NT2/D1 (cell line): ENCODE measurements around the gene GSPT1.

Experiments
- DNase-seq: peaks from one replicate; pipeline ENCODE4 v3.0.0-alpha.2; 2011; ENCODE audit warnings: low read depth, low spot score
- H3K27me3 ChIP-seq: 2 replicates; pipeline ENCODE4 v1.6.0; 2011; ENCODE audit warnings: mild to moderate bottlenecking; ENCODE audit not compliant: insufficient read length, insufficient read depth
- H3K36me3 ChIP-seq: 2 replicates; pipeline ENCODE4 v1.6.1; 2011; ENCODE audit warnings: mild to moderate bottlenecking, low read length, mixed read lengths; ENCODE audit not compliant: insufficient read depth, insufficient read length
- H3K4me1 ChIP-seq: 2 replicates; pipeline ENCODE4 v1.5.1; 2011; ENCODE audit not compliant: insufficient read depth, insufficient read length
- H3K4me3 ChIP-seq: 2 replicates; pipeline ENCODE4 v1.5.1; 2011; ENCODE audit warnings: low read depth; ENCODE audit not compliant: insufficient read length
- H3K9ac ChIP-seq: 2 replicates; pipeline ENCODE4 v1.6.0; 2011; ENCODE audit warnings: low read depth; ENCODE audit not compliant: insufficient read length
- H3K9me3 ChIP-seq: 2 replicates; pipeline ENCODE4 v1.5.1; 2011; ENCODE audit warnings: mild to moderate bottlenecking, low read length; ENCODE audit not compliant: insufficient read depth
- SUZ12 ChIP-seq: IDR thresholded peaks from 2 replicates; pipeline ENCODE4 v1.6.1; 2011; ENCODE audit not compliant: insufficient read length, insufficient read depth; ENCODE audit errors: extremely low read depth
- YY1 ChIP-seq: IDR thresholded peaks from 2 replicates; pipeline ENCODE4 v1.6.1; 2011; ENCODE audit not compliant: insufficient read length, insufficient read depth
- ZNF274 ChIP-seq: IDR thresholded peaks from 2 replicates; pipeline ENCODE4 v1.6.1; 2011; ENCODE audit warnings: mild to moderate bottlenecking, low read depth, low read length

GSPT1 gene

DNA sequence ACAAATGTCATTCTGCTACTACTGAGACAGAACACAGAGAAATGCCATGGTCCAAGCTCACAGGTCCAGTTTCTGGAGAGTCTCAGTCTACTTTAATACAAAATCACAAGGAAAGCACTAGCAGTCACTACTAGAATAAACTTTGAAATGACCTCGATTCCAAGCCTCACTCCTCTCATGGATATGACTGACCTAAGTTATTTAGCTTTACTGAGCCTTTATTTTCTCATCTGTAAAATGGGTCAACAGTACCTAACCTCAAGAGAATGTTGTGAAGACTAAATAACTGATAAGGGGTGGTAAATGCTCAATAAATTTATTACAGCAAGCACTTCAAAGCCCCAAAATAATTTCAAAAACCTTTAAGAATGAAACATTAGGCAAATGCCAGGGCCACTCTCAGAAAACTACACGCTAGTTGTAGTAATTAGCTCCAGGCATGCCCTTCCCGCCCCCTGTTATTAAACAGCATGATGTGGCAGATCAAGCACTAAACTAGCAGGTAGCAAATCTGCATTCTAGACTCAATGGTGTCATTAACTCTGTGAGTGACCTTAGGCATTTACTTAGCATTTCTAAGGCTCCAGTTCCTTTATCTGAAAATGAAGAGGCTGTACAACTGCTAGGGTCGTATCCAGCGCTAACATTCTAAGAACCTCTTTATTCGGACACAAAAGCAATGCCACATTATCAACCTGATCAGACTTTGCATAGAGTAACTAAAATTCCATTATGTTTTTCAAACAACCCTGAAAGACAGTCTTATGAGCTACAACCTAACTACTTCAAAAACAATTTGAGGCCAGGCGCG lies 8.4 kb downstream of the GSPT1 start:
- H3K9me3 ChIP-seq = no peaks in the 10 kb centered on the region
- H3K4me1 ChIP-seq = peaks cover 2% of the 10 kb centered on the region
- H3K27me3 ChIP-seq = no peaks in the 10 kb centered on the region
- no peak overlapping the region for H3K9ac ChIP-seq
- DNase-seq = no peak
- no peak for TF ChIP-seq YY1
- TF ChIP-seq SUZ12 = no peak
- TF ChIP-seq ZNF274 = no peak
- H3K4me3 ChIP-seq = no peak overlapping the region
- peaks cover 42% of the 10 kb centered on the region for H3K36me3 ChIP-seq

DNA sequence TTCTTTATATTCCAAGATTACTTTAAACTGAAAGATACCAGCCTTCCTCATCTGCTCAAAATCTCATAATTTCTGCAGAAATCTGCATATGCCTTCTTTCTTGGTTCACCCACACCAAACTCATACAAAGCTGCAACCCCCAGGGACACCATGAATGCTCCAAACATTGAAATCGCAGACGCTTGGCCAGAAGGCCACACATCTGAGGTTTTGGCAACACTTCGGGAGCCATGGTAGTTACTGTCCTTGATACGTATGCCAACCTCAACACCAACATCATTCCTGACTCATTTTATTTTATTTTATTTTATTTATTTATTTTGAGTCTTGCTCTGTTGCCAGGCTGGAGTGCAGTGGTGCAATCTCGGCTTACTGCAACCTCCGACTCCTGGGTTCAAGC lies 11.8 kb downstream of the GSPT1 start:
- no peaks in the 10 kb centered on the region for H3K27me3 ChIP-seq
- no peaks in the 10 kb centered on the region for H3K4me1 ChIP-seq
- H3K36me3 ChIP-seq = peaks cover 47% of the 10 kb centered on the region
- no peak overlapping the region for H3K9ac ChIP-seq
- TF ChIP-seq SUZ12 (no peak), YY1 (no peak), ZNF274 (no peak)
- no peaks in the 10 kb centered on the region for H3K9me3 ChIP-seq
- no peak for DNase-seq
- H3K4me3 ChIP-seq = no peak overlapping the region

DNA sequence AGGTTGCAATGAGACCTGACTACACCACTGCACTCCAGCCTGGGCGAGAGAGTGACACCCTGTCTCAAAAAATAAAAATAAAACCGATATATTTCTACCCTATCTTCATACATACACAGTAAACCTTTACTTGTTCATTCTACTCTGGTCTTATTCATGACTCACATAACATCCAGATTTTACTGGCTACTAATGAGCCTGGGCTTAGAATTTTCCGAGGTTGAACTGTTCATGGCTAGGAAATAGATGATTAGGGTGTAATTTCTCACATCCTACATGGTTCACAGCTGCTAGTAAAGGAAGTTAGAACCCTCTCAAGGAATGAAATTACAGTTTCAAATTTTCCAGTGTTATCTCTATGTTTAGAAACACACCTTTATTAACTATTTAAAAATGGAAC lies 14.7 kb downstream of the GSPT1 start:
- H3K27me3 ChIP-seq = no peaks in the 10 kb centered on the region
- TF ChIP-seq ZNF274 (no peak), YY1 (no peak), SUZ12 (no peak)
- H3K9me3 ChIP-seq = no peaks in the 10 kb centered on the region
- DNase-seq = no peak
- H3K4me3 ChIP-seq = no peak overlapping the region
- no peak overlapping the region for H3K9ac ChIP-seq
- no peaks in the 10 kb centered on the region for H3K4me1 ChIP-seq
- H3K36me3 ChIP-seq = peaks cover 49% of the 10 kb centered on the region

DNA sequence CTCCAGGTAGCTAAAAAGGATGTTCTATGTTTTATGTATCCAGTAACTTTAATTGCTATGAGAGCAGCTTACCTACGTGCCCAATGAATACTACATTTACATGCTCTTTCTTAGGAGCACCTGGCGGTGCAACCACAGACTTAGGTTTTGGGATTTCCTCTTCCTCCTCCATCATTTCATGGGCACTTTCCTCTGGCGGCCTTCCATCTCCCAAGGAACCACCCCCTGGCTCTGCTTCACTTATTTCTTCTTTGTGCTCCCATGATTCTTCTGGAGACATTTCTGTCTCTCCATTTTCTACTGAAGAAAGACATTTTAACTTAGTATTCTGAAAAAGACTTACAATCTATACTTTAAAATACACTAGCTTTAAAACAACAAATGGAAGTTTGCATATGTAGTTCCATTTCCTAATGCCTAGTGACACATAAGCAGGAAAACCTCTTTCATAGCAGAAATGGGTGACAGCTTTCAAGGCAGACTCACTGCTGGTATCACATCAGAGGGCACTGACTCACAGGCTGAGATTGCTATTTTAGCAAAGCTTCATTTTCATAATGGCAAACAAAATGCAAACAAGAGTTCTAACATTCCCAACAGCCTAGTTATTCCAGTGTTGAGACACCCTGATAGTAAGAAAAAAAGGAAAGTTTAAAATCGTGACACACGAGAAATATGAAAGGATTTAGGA lies 19.1 kb downstream of the GSPT1 start:
- no peak overlapping the region for H3K4me3 ChIP-seq
- peaks cover 68% of the 10 kb centered on the region for H3K36me3 ChIP-seq
- H3K4me1 ChIP-seq = no peaks in the 10 kb centered on the region
- no peak for DNase-seq
- no peak overlapping the region for H3K9ac ChIP-seq
- H3K27me3 ChIP-seq = no peaks in the 10 kb centered on the region
- no peaks in the 10 kb centered on the region for H3K9me3 ChIP-seq
- TF ChIP-seq YY1 (no peak), SUZ12 (no peak), ZNF274 (no peak)

- H3K9me3 ChIP-seq = no peaks in the 10 kb centered on the region
- peaks cover 80% of the 10 kb centered on the region for H3K36me3 ChIP-seq
- H3K27me3 ChIP-seq = no peaks in the 10 kb centered on the region
- H3K9ac ChIP-seq = no peak overlapping the region
- DNase-seq = no peak
- TF ChIP-seq SUZ12 = no peak
- TF ChIP-seq YY1 = no peak
- TF ChIP-seq ZNF274 = no peak
- no peaks in the 10 kb centered on the region for H3K4me1 ChIP-seq
- H3K4me3 ChIP-seq = no peak overlapping the region
Observed at GRCh38 chr16:11893571-11893970, 22.2 kb downstream of the GSPT1 start.

DNA sequence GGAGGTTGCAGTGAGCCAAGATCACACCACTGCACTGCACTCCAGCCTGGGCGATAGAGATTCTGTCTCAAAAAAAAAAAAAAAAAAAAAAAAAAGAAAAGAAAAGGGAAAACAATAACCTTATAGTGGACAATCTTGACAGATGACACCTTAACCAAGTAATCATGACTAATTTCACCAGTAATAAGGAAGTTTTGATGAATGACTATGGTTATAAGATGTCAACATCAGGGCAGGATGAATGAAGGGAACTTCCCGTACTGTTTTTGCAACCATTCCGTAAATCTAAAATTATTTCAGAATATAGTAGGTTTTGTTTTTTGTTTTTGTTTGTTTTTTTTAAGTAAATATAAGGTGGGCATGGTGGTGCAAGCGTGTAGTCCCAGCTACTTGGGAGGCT lies 23.0 kb downstream of the GSPT1 start:
- no peaks in the 10 kb centered on the region for H3K9me3 ChIP-seq
- TF ChIP-seq YY1 (no peak), ZNF274 (no peak), SUZ12 (no peak)
- no peak overlapping the region for H3K9ac ChIP-seq
- no peak overlapping the region for H3K4me3 ChIP-seq
- H3K36me3 ChIP-seq = peaks cover 85% of the 10 kb centered on the region
- no peak for DNase-seq
- no peaks in the 10 kb centered on the region for H3K4me1 ChIP-seq
- H3K27me3 ChIP-seq = no peaks in the 10 kb centered on the region

- no peak overlapping the region for H3K9ac ChIP-seq
- peaks cover 90% of the 10 kb centered on the region for H3K36me3 ChIP-seq
- H3K4me1 ChIP-seq = no peaks in the 10 kb centered on the region
- DNase-seq = no peak
- H3K4me3 ChIP-seq = no peak overlapping the region
- TF ChIP-seq SUZ12 (no peak), YY1 (no peak), ZNF274 (no peak)
- no peaks in the 10 kb centered on the region for H3K27me3 ChIP-seq
- no peaks in the 10 kb centered on the region for H3K9me3 ChIP-seq
Observed at GRCh38 chr16:11890231-11890965, 25.4 kb downstream of the GSPT1 start.
